SK-N-MC (cell line): Measurements from ENCODE around the gene PITRM1.

Source experiments
- EZH2 ChIP-seq: fragments of 200-600 bp; sonication (generic); IDR thresholded peaks from one replicate; pipeline ENCODE4 v1.6.1; 2017; ENCODE audit warnings: antibody characterized with exemption
- POLR2AphosphoS5 ChIP-seq: IDR thresholded peaks from 2 replicates; pipeline ENCODE4 v1.6.1; 2012; ENCODE audit warnings: mild to moderate bottlenecking, low read depth, low read length, borderline replicate concordance

GRCh38 chr10:3149918-3150317 lies 22.7 kb downstream of the PITRM1 start:
- TF ChIP-seq EZH2, result no peak
- no peak for TF ChIP-seq POLR2AphosphoS5
